ENCODE measurements around the gene KDM4C.

DNA sequence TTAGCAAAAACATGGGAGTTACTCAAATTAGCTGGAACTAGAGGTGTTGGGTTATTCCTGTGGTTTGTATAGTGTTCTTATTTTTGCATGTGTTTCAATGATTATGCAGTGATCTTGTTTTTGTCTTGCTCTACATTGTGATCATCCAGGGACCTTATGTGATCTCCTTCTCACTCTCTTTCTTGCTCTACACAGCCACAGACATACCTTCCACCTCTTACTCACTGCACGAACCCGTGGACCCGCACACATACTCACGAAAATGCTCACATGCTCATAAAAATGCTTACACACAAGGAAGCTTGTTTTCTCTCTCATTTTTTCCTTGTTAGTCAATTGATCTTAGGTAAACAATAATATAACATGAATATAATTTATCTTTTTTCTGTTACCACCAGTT is 187.1 kb downstream of the KDM4C start:
- no peak for TF ChIP-seq POLR2A (IDR thresholded peaks at IDR 0.05; ENCODE audit: low read depth, low read length)
- no peak for TF ChIP-seq RAD21 (IDR thresholded peaks at IDR 0.05; ENCODE audit: low read length)
- TF ChIP-seq, protein P1, sequence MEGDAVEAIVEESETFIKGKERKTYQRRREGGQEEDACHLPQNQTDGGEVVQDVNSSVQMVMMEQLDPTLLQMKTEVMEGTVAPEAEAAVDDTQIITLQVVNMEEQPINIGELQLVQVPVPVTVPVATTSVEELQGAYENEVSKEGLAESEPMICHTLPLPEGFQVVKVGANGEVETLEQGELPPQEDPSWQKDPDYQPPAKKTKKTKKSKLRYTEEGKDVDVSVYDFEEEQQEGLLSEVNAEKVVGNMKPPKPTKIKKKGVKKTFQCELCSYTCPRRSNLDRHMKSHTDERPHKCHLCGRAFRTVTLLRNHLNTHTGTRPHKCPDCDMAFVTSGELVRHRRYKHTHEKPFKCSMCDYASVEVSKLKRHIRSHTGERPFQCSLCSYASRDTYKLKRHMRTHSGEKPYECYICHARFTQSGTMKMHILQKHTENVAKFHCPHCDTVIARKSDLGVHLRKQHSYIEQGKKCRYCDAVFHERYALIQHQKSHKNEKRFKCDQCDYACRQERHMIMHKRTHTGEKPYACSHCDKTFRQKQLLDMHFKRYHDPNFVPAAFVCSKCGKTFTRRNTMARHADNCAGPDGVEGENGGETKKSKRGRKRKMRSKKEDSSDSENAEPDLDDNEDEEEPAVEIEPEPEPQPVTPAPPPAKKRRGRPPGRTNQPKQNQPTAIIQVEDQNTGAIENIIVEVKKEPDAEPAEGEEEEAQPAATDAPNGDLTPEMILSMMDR (conservative IDR thresholded peaks at IDR 0.05; ENCODE audit: low read depth, low read length): no peak
- TF ChIP-seq MXI1 (IDR thresholded peaks at IDR 0.05; ENCODE audit: borderline replicate concordance, low read depth, low read length): no peak
- no peak for TF ChIP-seq MAZ (IDR thresholded peaks at IDR 0.05; ENCODE audit: borderline replicate concordance, low read depth, low read length)
- TF ChIP-seq BHLHE40 (IDR thresholded peaks at IDR 0.05; ENCODE audit: low read depth, low read length): no peak
- no peak for TF ChIP-seq RCOR1 (IDR thresholded peaks at IDR 0.05; ENCODE audit: insufficient replicate concordance, low read length)
